ENCODE results near the gene CDKL1. TPM values are rescaled to one million over a fixed set of nuclear protein-coding genes. Genes with fewer than 3 reads are reported as not detected.

Gene CDKL1
- polyA plus RNA-seq, 6 donors from 2014 or later: 1.4 to 20.2 (median 12.8) TPM

DNA sequence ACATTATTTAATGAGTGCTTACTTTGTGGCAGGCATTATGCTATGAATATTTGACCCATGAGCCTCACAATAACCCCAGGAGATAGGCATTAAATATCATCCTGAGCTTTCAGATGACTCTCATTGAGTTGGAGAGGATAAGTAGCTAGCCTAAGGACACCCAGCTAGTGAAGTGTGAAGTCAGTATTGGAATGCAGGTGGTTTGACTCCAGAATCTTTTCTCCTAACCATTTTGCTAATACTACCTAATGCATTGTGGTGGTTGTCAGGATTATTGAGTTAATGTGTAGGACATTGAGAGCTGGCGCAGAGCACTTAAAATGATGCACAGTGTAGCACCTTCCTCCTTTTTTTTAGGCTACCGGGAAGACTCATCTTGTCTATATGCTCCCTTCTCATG, 3.8 kb upstream of the CDKL1 start:
- Mint-ChIP-seq H3K4me3 (no peak overlapping the region), H3K27ac (no peak overlapping the region), H3K4me1 (peaks cover 10 to 41% (median 32%) of the 10 kb centered on the region in 3 donors), H3K36me3 (peaks cover 0 to 3% of the 10 kb centered on the region in 2 donors), H3K27me3 (no peaks in the 10 kb centered on the region), H3K9me3 (peaks cover 0 to 1% (median 0%) of the 10 kb centered on the region in 7 donors)
- ATAC-seq (ENCODE audit: low read depth in 2 of 2): no peak
- DNase-seq: no peak

DNA sequence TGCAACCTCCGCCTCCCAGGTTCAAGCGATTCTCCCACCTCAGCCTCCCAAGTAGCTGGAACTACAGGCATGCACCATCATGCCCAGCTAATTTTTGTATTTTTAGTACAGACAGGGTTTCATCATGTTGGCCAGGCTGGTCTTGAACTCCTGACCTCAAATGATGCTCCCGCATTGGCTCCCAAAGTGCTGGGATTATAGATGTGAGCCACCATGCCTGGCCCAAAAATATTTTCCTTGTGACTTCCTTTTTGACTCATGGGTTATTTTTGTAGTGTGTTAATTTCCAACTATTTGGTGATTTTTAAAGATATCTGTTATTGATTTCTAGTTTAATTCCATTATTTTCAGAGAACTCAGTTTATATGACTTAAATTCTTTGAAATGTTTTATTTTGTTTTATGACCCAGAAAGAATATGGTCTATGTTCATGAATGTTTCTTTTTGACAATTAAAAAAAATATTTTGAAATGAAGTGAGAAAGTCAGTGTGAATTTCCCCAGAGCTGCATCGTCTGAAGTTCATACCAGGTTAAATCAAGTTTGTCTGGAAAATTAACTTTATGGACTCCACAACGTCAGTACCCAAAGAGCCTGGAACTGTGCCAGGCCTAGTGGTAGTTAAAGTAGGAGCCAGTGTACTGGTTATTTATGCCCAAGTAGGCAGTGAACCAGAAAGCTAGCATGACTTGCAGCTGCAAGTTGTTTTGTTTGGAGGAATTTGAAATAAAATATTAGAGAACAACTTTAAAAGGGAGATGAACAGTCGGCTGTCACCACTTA, 2.8 kb upstream of the CDKL1 start:
- H3K4me3 Mint-ChIP-seq: peak overlapping the region in 3 of 8 donors; percentile 23 to 50 (median 36)
- H3K36me3 Mint-ChIP-seq: peaks cover 0 to 3% of the 10 kb centered on the region in 2 donors
- ATAC-seq (ENCODE audit: low read depth in 2 of 2) (no peak), DNase-seq (no peak)
- no peaks in the 10 kb centered on the region for H3K27me3 Mint-ChIP-seq
- peak overlapping the region in 2 of 6 donors; percentile 43 to 78 for H3K27ac Mint-ChIP-seq
- no peaks in the 10 kb centered on the region for H3K9me3 Mint-ChIP-seq
- H3K4me1 Mint-ChIP-seq: peaks cover 10 to 44% (median 34%) of the 10 kb centered on the region in 3 donors

DNA sequence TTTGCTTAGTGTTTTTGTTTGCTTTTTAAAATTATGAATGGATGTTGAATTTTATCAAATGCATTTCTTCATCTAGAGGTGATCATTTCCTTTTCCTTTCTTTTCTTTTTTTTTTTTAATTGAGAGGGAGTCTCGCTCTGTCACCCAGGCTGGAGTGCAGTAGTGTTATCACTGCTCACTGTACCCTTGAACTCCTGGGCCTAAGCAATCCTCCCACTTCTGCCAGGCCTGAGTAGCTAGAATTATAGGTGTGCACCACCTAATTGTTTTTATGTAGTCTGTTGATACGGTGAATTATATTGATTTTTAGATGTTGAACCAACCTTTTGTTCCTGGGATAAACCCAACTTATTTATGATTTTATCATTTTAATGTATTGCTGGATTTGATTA, 1.5 kb upstream of the CDKL1 start:
- Mint-ChIP-seq H3K27ac (no peak overlapping the region), H3K36me3 (peaks cover 0 to 3% of the 10 kb centered on the region in 2 donors), H3K9me3 (no peaks in the 10 kb centered on the region), H3K27me3 (no peaks in the 10 kb centered on the region), H3K4me3 (peak overlapping the region in 5 of 8 donors; percentile 1 to 90 (median 54)), H3K4me1 (peaks cover 19 to 44% (median 43%) of the 10 kb centered on the region in 3 donors)
- DNase-seq (no peak), ATAC-seq (ENCODE audit: low read depth in 2 of 2) (no peak)

DNA sequence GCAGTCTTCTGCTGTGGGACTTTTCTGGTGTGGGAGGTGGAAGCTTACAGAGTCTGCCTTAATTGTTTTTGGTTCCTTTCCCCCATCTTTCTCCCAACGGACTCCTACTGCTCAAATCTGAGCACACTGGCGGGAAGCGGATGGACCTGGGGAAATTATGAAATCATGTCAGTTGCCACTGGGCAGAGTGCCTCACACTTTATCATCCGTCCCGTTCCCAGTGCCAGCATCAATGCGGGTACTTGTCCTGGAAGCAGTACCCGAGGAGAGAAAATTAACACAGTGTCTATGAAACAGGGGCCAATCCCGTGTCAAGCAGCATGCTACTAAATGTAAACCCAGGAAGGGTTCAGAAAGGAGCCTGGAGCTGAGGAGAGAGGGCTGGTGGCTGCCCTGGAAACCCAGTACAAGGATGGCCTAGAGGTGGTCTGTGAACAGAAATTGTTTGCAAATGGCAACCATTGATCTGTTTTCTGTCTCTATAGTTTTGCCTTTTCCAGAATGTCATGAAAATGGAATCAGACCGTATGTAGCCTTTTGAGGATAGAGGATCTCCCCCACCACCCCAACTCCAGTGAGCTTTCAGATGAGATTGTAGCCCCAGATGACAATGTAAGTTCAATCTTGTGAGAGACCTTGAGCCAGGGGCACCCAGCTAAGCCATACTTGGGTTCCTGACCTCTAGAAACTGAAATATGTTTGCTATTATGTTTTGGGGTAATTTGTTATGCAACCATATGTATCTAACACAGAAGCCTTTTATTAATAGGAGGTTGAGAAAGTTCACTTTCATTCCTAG, 908 bp upstream of the CDKL1 start:
- DNase-seq: no peak
- ATAC-seq (ENCODE audit: low read depth in 2 of 2): no peak
- Mint-ChIP-seq H3K4me3 (peak overlapping the region; percentile 79 to 92 (median 88)), H3K27ac (peak overlapping the region in 3 of 6 donors; percentile 16 to 79 (median 67)), H3K36me3 (peaks cover 0 to 3% of the 10 kb centered on the region in 2 donors), H3K27me3 (no peaks in the 10 kb centered on the region), H3K4me1 (peaks cover 25 to 43% (median 41%) of the 10 kb centered on the region in 3 donors), H3K9me3 (no peaks in the 10 kb centered on the region)

DNA sequence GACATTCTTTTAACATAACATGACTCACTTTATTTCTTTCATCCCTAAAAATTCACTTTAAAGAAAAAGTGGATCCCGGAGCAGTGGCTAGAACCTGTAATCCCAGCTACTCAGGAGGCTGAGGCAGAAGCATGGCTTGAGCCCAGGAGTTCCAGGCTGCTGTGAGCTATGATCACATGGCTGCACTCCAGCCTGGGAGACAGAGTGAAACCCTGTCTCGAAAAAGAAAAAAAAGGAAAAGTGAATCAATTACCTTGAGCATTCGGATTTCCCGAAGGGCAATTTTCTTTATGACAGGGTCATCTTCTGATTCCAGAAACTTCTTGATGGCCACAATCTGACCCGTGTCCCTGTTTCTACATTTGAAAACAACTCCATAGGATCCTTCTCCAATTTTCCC, 1.2 kb downstream of the CDKL1 start:
- DNase-seq (no peak), ATAC-seq (ENCODE audit: low read depth in 2 of 2) (no peak)
- Mint-ChIP-seq H3K4me3 (peak overlapping the region in 7 of 8 donors; percentile 87 to 96 (median 91)), H3K4me1 (peaks cover 25 to 43% (median 41%) of the 10 kb centered on the region in 3 donors), H3K27me3 (no peaks in the 10 kb centered on the region), H3K9me3 (no peaks in the 10 kb centered on the region), H3K27ac (no peak overlapping the region), H3K36me3 (peaks cover 0 to 3% of the 10 kb centered on the region in 2 donors)

DNA sequence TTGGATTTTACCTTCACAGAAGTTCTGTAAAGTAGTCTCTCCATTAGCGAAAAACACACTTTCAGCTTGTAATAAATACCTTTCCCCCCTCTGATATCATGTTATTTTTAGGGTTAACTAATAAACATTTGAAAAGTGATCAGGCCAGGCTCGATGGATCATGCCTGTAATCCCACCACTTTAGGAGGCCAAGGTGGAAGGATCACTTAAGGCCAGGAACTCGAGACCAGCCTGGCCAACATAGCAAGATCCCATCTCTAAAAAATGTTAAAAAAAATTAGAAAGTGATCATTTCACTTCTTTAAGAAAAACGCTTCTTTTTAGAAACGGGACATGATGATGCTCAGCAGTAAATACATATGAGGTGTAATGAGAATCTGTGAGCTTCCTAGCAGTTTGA, 2.0 kb downstream of the CDKL1 start:
- no peak for DNase-seq
- H3K4me3 Mint-ChIP-seq: peak overlapping the region in 4 of 8 donors; percentile 32 to 87 (median 42)
- H3K36me3 Mint-ChIP-seq: peaks cover 0 to 3% of the 10 kb centered on the region in 2 donors
- no peak for ATAC-seq (ENCODE audit: low read depth in 2 of 2)
- no peak overlapping the region for H3K27ac Mint-ChIP-seq
- H3K4me1 Mint-ChIP-seq: peaks cover 25 to 36% (median 35%) of the 10 kb centered on the region in 3 donors
- no peaks in the 10 kb centered on the region for H3K27me3 Mint-ChIP-seq
- H3K9me3 Mint-ChIP-seq: no peaks in the 10 kb centered on the region

DNA sequence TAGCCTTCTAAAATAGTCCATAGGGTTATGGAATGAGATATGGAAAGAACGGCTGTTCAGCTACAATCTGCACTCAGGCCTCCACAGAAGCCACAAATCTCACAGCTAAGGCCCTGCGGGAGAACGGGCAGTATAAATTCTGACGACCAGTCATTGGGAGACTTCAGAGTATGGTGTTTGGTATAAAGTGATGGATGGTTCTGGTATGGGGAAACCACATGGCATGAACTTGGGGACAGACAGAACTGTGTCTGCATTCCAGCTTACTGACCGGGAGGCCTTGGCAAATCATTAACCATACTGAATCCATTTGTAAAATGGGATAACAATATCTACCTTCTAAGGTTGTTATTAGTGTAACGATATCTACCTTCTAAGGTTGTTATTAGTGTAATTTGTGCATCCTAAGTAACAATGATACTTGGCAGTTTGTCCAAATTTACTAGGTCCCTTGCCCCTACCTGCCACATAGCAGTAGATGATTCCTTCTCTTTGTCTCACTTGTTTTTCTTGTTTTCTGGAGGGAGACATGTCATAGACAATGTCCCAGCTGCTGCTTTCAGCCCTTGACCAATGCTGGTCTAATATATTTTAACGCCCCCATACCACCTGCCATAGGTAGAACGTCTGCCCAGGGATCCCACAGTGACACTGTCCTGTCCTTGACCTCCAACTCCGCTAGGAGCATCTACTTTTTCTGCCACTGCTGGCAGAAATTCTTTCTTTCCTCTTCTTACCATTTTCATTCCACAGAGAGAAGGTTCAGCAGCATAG, 6.8 kb downstream of the CDKL1 start:
- no peaks in the 10 kb centered on the region for H3K36me3 Mint-ChIP-seq

DNA sequence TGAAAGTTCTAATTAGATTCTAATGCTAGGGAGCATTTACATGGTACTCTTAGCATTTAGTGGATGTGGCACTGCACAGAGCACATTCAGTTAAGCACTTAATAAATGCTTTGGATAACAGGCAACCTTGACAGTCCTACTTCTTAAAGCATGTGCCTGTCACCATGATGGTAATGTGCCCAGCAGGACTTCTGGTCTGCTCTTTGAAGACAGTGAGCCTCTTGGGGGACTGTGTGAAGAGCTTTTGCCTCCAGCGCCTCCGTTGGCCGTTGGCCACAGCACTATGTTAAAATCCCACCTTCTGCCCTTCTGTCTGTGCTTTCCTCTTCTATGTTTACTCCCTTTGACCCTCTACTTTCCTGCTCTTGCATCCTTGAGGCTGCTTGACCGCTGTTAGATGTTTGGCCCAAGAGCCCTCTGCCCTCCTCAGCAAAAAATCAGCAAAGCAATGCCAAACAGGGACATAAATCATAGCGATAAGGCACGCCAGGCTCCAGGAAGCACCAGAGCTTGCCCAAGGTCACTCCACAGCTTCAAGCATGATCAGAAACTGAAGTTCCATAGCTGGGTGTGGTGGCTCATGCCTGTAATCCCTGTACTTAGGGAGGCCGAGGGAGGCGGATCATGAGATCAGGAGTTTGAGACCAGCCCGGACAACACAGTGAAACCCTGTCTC, 8.3 kb downstream of the CDKL1 start:
- Mint-ChIP-seq H3K36me3 (no peaks in the 10 kb centered on the region), H3K27me3 (no peaks in the 10 kb centered on the region), H3K9me3 (no peaks in the 10 kb centered on the region), H3K27ac (peak overlapping the region in 1 of 6 donors; percentile 8), H3K4me3 (no peak overlapping the region), H3K4me1 (peaks cover 0 to 6% (median 0%) of the 10 kb centered on the region in 3 donors)
- DNase-seq (no peak), ATAC-seq (ENCODE audit: low read depth in 2 of 2) (no peak)

More for the DNA sequence above, 6.8 kb downstream of the CDKL1 start:
- no peak for ATAC-seq (ENCODE audit: low read depth in 2 of 2)
- Mint-ChIP-seq H3K9me3 (no peaks in the 10 kb centered on the region), H3K27me3 (no peaks in the 10 kb centered on the region), H3K27ac (peak overlapping the region in 1 of 6 donors; percentile 71), H3K4me3 (no peak overlapping the region), H3K4me1 (peaks cover 7 to 15% (median 11%) of the 10 kb centered on the region in 3 donors)
- no peak for DNase-seq

DNA sequence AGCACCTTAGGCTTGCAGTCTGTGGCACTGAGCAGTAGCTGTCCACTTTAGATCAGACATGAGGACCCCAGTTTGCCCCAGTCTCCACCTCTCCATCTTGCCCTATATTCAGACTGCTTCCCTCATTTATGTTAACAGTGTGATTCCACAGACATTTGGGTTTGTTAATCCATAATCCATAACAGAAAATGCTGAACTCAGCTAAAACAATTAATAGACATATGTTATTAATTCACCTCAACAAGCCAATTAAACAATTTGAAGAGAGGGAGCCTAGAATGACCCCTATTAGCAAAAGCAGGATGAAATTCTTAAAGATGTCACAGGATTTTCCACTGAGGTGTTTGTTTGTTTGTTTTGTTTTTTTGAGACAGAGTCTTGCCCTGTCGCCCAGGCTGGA, 9.1 kb downstream of the CDKL1 start:
- Mint-ChIP-seq H3K27ac (no peak overlapping the region), H3K4me1 (peaks cover 0 to 2% (median 0%) of the 10 kb centered on the region in 3 donors), H3K27me3 (no peaks in the 10 kb centered on the region), H3K4me3 (no peak overlapping the region), H3K36me3 (no peaks in the 10 kb centered on the region), H3K9me3 (no peaks in the 10 kb centered on the region)
- DNase-seq (no peak), ATAC-seq (ENCODE audit: low read depth in 2 of 2) (no peak)

DNA sequence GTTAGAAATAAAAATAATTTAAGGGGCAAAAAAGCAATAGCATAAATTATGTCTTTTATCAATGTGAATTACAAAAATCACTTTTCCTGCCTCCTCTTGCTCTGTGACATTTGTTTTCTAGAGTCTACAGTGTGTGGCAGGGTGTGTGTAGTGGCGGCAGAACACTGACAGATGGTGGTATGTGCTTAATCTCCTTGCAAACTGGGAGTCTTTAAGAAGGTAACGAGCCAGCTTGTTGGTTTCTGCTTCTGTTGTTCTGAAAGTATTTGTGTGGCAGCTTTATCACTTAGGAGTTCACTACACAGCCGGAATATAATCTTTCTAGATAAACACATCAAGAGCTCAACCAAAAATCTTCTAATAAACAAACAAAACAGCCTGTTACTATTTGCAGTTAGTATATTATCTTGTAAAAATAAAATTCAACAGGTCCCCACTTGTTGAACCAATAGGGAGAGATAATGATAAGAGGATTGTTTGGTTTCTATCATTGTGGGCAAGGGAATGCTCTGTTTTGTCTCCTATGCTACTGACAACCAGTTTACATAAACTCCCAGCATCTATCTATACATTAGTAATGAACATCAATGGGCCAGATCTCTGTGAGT, 13.0 kb downstream of the CDKL1 start:
- H3K27ac Mint-ChIP-seq: peak overlapping the region in 1 of 6 donors; percentile 1
- no peak for ATAC-seq (ENCODE audit: low read depth in 2 of 2)
- no peaks in the 10 kb centered on the region for H3K9me3 Mint-ChIP-seq
- no peaks in the 10 kb centered on the region for H3K36me3 Mint-ChIP-seq
- H3K27me3 Mint-ChIP-seq: no peaks in the 10 kb centered on the region
- H3K4me3 Mint-ChIP-seq: no peak overlapping the region
- no peak for DNase-seq
- H3K4me1 Mint-ChIP-seq: peaks cover 0 to 4% (median 0%) of the 10 kb centered on the region in 3 donors

DNA sequence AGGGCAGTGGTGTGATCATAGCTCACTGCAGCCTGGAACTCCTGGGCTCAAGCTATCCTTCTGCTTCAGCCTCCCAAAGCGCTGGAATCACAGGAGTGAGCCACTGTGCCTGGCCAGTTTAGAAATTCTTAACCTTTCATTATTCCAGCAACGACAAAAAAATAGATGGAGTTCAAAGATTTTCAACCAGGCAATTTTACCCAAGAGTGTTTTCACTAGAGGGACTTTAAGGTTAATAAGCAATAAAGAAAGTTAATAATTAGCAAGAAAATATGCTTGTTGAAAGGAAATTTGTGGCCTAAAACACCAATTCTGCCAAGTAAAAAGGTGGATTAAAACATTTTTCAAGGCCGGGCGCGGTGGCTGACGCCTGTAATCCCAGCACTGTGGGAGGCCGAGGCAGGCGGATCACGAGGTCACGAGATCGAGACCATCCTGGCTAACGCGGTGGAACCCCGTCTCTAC, 14.8 kb downstream of the CDKL1 start:
- H3K4me3 Mint-ChIP-seq: no peak overlapping the region
- H3K27ac Mint-ChIP-seq: no peak overlapping the region
- H3K4me1 Mint-ChIP-seq: peaks cover 0 to 11% (median 0%) of the 10 kb centered on the region in 3 donors
- H3K36me3 Mint-ChIP-seq: no peaks in the 10 kb centered on the region
- no peak for DNase-seq
- ATAC-seq (ENCODE audit: low read depth in 2 of 2): no peak
- H3K9me3 Mint-ChIP-seq: no peaks in the 10 kb centered on the region
- no peaks in the 10 kb centered on the region for H3K27me3 Mint-ChIP-seq

DNA sequence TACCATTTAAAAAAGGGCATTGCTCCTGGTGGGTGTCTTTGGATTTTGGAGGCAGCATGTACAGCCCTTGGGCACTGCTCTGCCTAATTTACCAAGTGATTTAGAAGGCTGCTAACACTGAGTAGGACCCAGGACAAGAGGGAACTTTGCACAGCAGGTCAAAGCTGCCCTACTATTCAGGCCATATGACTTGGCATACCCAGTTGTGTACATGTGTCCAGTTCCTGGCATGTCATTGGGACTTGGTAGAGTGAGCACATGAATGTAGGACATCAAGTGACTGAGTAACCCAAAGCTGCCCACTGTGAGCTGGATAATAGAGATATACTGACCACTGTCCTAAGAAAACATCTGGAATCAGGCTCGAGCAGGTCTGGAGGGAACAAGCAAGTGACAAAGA, 15.7 kb downstream of the CDKL1 start:
- DNase-seq: no peak
- peaks cover 0 to 11% (median 0%) of the 10 kb centered on the region in 3 donors for H3K4me1 Mint-ChIP-seq
- H3K27ac Mint-ChIP-seq: no peak overlapping the region
- no peaks in the 10 kb centered on the region for H3K9me3 Mint-ChIP-seq
- no peaks in the 10 kb centered on the region for H3K27me3 Mint-ChIP-seq
- ATAC-seq (ENCODE audit: low read depth in 2 of 2): no peak
- no peak overlapping the region for H3K4me3 Mint-ChIP-seq
- H3K36me3 Mint-ChIP-seq: no peaks in the 10 kb centered on the region

Data from naive B cell (primary cell).